Upper lobe of right lung (tissue), 1 donor: ENCODE data around the gene AKT3. TPM values are rescaled to one million over a fixed set of nuclear protein-coding genes. Genes with fewer than 3 reads are reported as not detected.
"Not testable (repeated sequence)": the region's sequence is repeated elsewhere in the genome, so short reads cannot be mapped to it uniquely, and the experiment has no call there.

Source experiments
- ATAC-seq: fragments of 200-7000 bp; cut with Tn5 transposase; one replicate; pipeline ENCODE4 v1.9.1; 2020; ENCODE audit warnings: mild to moderate bottlenecking, moderate library complexity
- DNase-seq: peaks from one replicate; pipeline ENCODE4 v3.0.0-alpha.2; 2020
- H3K27ac ChIP-seq: fragments of 200-600 bp; one replicate; pipeline ENCODE4 v1.8.0; 2022
- H3K27me3 ChIP-seq: fragments of 200-600 bp; one replicate; pipeline ENCODE4 v1.8.0; 2022; ENCODE audit warnings: mild to moderate bottlenecking
- H3K36me3 ChIP-seq: fragments of 200-600 bp; one replicate; pipeline ENCODE4 v1.8.0; 2022
- H3K4me1 ChIP-seq: fragments of 200-600 bp; one replicate; pipeline ENCODE4 v1.8.0; 2022
- H3K4me3 ChIP-seq: fragments of 200-600 bp; one replicate; pipeline ENCODE4 v1.8.0; 2022; ENCODE audit warnings: mild to moderate bottlenecking
- H3K9me3 ChIP-seq: fragments of 200-600 bp; one replicate; pipeline ENCODE4 v1.8.0; 2022
- CTCF ChIP-seq: fragments of 200-600 bp; IDR thresholded peaks from one replicate; pipeline ENCODE4 v1.8.0; 2022; ENCODE audit warnings: antibody characterized with exemption
- intact Hi-C: fragments of 100-400 bp; cut with DNase I; formaldehyde crosslinking; loops from one replicate; pipeline ENCODE4 v1.11.0; 2022
- total RNA-seq: library from RNA; stranded (reverse); fragmentation: NEBNext Ultra II Directional; extraction: Animal tissue kit (Norgen Biotek cat#: 25700); gene quantifications from one replicate; pipeline ENCODE4 v1.2.1, GENCODE V29; 2021
- donor health status: DM: no; HTN: yes; CAD: no; lungs with severe emphysema.

The AKT3 gene
- total RNA-seq, 1 donor from 2014 or later = 64.6 TPM

DNA sequence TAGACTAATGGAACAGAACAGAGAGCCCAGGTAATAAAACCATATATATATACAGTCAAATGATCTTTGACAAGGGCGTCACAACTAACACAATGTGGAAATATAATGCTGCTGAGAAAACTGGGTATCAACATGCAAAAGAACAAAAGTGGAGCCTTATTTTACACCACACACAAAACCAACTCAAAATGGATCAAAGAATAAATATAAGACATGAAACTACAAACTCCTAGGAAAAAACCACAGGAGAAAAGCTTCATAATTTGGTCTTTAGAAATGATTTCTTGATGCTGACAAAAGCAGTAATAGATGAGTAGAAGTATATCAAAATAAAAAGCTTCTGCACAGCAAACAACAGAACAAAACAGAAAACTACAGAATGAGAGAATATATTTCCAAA lies 192.2 kb downstream of the AKT3 start:
- Histone ChIP-seq H3K9me3 (no peaks in the 10 kb centered on the region), H3K4me3 (no peak overlapping the region), H3K4me1 (no peaks in the 10 kb centered on the region), H3K36me3 (no peaks in the 10 kb centered on the region), H3K27ac (no peak overlapping the region), H3K27me3 (no peaks in the 10 kb centered on the region)
- intact Hi-C loops = no loop called here
- ATAC-seq = no peak
- TF ChIP-seq CTCF = no peak
- no peak for DNase-seq

- H3K36me3 ChIP-seq, ATAC-seq, H3K4me1 ChIP-seq, intact Hi-C loops, H3K27ac ChIP-seq, H3K9me3 ChIP-seq, DNase-seq, H3K27me3 ChIP-seq, H3K4me3 ChIP-seq: not testable (repeated sequence)
Observed at GRCh38 chr1:243649530-243649929, 200.5 kb downstream of the AKT3 start.

GRCh38 chr1:243646841-243647240 lies 203.2 kb downstream of the AKT3 start:
- Histone ChIP-seq H3K4me3 (no peak overlapping the region), H3K4me1 (no peaks in the 10 kb centered on the region), H3K36me3 (no peaks in the 10 kb centered on the region), H3K27me3 (no peaks in the 10 kb centered on the region), H3K9me3 (no peaks in the 10 kb centered on the region), H3K27ac (no peak overlapping the region)
- DNase-seq = no peak
- TF ChIP-seq CTCF = no peak
- intact Hi-C loops = no loop called here
- ATAC-seq = no peak

DNA sequence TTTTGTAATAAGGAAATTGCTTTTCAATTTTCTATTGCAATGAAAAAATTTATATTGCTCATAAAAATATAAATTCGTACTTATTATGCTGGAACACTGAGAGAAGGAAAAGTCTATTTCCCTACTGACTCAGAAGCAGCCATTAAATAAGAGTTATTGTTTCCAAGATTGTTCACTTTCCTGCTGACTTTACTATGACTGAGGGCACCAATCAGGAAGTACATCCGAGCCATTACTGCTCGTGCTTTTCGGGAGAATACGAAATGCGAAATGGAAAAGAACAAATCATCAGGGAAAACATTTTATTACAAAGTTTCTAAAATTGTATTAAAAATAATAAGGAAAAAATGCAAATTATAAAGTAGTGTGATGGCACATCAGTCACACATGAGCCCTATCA lies 204.8 kb downstream of the AKT3 start:
- Histone ChIP-seq H3K36me3 (no peaks in the 10 kb centered on the region), H3K4me3 (no peak overlapping the region), H3K9me3 (no peaks in the 10 kb centered on the region), H3K4me1 (no peaks in the 10 kb centered on the region), H3K27me3 (no peaks in the 10 kb centered on the region), H3K27ac (no peak overlapping the region)
- intact Hi-C loops = no loop called here
- DNase-seq (no peak), ATAC-seq (no peak)
- no peak for TF ChIP-seq CTCF

DNA sequence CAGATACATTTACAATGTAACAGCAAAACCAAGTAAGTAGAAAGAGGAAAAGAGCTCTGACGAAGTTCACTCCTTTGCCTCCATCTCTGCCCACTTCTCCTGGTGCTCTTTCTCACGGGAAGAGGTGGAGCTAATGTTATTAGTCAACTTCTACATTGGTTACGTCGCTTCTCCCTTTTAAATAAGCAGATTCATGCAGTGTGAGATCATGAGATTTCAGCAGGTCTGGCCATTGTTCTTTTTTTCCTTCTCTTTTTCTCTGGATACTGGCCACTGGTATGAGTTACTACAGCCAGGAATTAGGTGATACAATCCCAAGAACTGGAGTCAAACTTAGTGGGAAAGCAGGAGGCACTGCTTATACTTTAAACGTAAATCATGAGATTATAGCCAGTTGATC lies 207.1 kb downstream of the AKT3 start:
- Histone ChIP-seq H3K4me3 (no peak overlapping the region), H3K27me3 (no peaks in the 10 kb centered on the region), H3K9me3 (no peaks in the 10 kb centered on the region), H3K27ac (no peak overlapping the region), H3K36me3 (no peaks in the 10 kb centered on the region), H3K4me1 (no peaks in the 10 kb centered on the region)
- TF ChIP-seq CTCF = no peak
- DNase-seq (no peak), ATAC-seq (peak; percentile 23)
- intact Hi-C loops = no loop called here

DNA sequence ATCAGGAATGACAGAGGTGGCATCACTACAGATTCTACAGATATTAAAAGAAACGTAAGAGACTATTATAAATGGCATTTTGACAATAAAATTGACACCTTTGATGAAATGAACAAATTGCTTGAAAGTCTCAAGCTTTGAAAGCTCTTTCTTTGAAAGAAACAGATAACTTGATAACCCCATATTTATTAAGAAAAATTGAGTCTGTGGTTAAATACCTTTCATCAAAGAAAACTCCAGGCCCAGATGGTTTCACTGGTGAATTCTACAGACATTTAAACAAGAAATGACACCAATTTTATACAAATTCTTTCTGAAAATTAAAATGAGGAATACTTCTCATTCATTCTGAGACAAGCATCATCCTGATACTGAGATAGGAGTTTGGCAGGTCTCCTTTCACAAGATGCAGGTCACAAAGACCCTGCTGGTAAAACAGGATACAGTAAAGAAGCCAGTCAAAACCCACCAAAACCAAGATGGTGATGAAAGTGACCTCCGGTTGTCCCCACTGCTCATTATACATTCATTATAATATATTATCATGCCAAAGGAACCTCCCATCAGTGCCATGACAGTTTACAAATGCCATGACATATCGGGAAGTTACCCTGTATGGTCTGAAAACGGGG lies 210.9 kb downstream of the AKT3 start:
- intact Hi-C loops = no loop called here
- no peak for TF ChIP-seq CTCF
- no peaks in the 10 kb centered on the region for H3K27me3 ChIP-seq
- H3K4me1 ChIP-seq = no peaks in the 10 kb centered on the region
- H3K36me3 ChIP-seq = peaks cover 9% of the 10 kb centered on the region
- ATAC-seq = no peak
- H3K9me3 ChIP-seq = no peaks in the 10 kb centered on the region
- DNase-seq = no peak
- no peak overlapping the region for H3K4me3 ChIP-seq
- H3K27ac ChIP-seq = no peak overlapping the region
